Measurements from ENCODE around the gene BPNT1. TPM values are rescaled to one million over a fixed set of nuclear protein-coding genes. Genes with fewer than 3 reads are reported as not detected.

Gene BPNT1
- polyA plus RNA-seq, 3 donors, result 46.0 to 57.3 (median 47.4) TPM

GRCh38 chr1:220028346-220028895 lies 61.2 kb downstream of the BPNT1 start:
- no peak for DNase-seq

- DNase-seq, result no peak
Measured at GRCh38 chr1:220019071-220019470, 70.5 kb downstream of the BPNT1 start.

DNA sequence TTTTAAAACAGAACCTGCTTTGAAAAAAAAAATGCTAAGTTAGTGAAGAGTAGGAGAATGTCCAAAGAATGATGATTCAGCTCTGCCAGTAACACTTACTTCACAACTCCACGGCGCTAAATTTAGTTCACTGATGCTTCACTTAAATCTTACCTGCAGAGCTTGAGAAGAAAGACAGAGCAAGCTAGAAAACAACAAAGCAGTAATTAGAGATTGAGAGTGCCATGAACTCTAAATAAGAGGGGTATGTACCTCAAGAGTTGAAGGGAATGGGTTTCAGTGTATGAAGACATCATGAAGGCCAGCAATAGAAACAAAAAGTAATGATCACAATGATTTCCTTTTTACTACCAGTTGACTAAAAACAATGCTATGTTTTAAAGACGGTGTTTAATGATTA lies 76.1 kb downstream of the BPNT1 start:
- no peak for DNase-seq

DNA sequence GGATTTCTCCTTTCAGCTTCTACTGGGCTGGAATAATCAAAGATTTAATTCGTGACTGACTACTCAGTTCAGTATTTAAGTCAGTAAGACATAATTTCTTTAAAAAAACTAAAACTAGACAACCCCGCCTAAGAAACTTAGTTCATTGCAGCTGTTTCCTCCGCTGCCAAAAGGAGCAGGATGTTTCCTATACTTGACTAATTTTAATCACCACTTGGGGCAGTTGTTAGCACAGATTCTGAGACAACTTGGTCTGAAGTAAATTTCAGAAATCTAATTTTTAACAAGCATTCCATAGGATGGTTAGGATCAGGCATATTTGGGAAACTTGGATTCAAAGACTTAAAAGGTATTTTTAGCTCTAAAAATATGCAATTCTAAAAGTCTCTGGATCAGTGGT lies 77.3 kb downstream of the BPNT1 start:
- DNase-seq, result peak; percentile 2

DNA sequence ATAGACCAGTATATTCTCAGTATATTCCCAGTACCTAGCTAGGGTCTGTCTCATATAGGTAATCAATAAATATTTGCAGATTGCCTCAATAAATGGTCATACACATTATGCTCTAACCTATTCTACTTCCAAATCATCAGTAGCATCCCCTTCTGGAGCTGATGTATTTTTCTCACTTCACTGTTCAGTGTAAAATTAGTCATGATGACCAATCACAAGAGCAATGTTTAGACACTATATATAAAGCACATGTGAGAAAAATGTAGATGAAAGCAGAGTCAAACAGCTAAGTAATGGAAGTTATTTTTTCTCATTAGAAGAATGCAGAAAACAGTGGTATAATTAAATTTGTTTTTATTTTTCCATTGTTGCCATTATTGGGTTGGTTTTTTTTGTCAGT lies 78.0 kb downstream of the BPNT1 start:
- DNase-seq, result no peak

Other genes starting within 250 kb of the BPNT1 start
- under 1 TPM; 0.10 to 0.35 (median 0.13) TPM for gene SLC30A10, start 161.2 kb downstream of the BPNT1 start, polyA plus RNA-seq (ENCODE audit: insufficient read length in 3 of 3)
- gene EPRS1, start 43.3 kb downstream of the BPNT1 start, polyA plus RNA-seq (ENCODE audit: insufficient read length in 3 of 3), result 100 to 1,000 TPM in 2 of 3 donors, 10 to 100 TPM in 1; 87.2 to 107 (median 103) TPM
- gene IARS2, start 4.3 kb upstream of the BPNT1 start, polyA plus RNA-seq (ENCODE audit: insufficient read length in 3 of 3), result 10 to 100 TPM; 85.6 to 90.1 (median 87.6) TPM
- 10 to 100 TPM; 26.8 to 37.5 (median 35.6) TPM for gene RAB3GAP2, start 182.7 kb upstream of the BPNT1 start, polyA plus RNA-seq (ENCODE audit: insufficient read length in 3 of 3)

Measured in renal pelvis (tissue), 4 donors.